GM12891 (cell line): ENCODE data around the gene LOX.

Experiments used
- POLR2A ChIP-seq: IDR thresholded peaks from 2 replicates; pipeline ENCODE4 v1.6.1; 2011; ENCODE audit warnings: low read depth, low read length, control low read depth
- POLR2AphosphoS5 ChIP-seq: IDR thresholded peaks from 2 replicates; pipeline ENCODE4 v1.6.1; 2011; ENCODE audit warnings: low read depth, low read length, control low read depth
- POU2F2 ChIP-seq: IDR thresholded peaks from 2 replicates; pipeline ENCODE4 v1.6.1; 2011; ENCODE audit warnings: low read depth, mild to moderate bottlenecking, control low read depth, low read length, moderate library complexity
- SPI1 ChIP-seq: IDR thresholded peaks from 2 replicates; pipeline ENCODE4 v1.6.1; 2011; ENCODE audit warnings: low read depth, low read length, control low read depth
- TAF1 ChIP-seq: IDR thresholded peaks from 2 replicates; pipeline ENCODE4 v1.6.1; 2011; ENCODE audit warnings: low read depth, low read length, control low read depth

DNA sequence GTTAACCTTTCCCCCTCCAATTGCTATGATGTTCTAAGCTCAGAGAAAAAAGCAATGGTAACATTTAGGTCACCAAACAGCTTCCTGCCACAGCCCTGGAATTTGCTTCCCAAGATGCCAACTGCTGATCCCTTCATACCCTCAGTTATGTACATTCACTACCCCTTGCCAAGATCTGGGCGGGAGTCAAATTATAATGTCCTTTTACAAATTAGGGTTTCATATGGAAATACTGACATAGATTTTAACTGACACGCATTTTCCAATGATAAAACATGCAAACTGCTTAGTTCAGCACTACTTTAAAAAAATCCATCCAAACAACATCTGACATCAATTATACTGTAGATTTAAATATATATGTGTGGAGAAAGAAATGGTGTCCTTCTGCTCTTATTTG is 5.0 kb downstream of the LOX start:
- no peak for TF ChIP-seq POLR2A
- TF ChIP-seq TAF1 = no peak
- no peak for TF ChIP-seq POLR2AphosphoS5
- no peak for TF ChIP-seq POU2F2
- no peak for TF ChIP-seq SPI1
